ENCODE results near the gene RBM47.
A peak's percentile ranks its signal among the peaks of the same experiment; 100 is the strongest.

Gene RBM47

DNA sequence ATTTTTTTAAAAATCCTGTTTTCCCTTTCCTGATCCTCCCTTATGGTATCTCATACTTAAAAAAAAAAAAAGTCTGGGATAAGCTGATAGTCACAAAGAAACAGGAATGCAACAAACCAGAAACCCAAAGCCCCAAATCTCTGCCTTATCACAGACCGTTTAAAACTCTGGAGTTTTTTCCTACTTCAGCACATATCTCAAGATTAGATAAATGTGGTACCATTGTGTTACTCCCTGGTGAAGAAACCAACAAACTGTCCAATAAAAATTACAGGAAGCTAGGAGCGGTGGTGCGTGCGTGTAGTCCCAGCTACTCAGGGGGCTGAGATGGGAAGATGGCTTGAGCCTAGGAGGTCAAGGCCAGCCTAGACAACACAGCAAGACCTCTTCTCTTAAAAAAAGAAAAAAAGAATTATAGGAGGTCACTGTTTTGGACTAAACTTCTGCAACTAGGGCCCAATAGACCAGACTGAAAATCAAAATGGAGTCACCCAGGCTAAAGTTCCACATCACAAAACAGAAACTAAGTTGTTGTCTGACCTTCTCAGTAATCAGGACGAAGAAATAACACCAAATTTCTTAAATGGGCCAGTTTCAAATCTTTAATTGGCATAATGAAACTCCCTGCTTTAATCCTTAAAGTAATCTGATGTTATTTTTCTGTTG is 51.9 kb downstream of the RBM47 start:
- no peak overlapping the region for H3K27ac ChIP-seq (replicated peaks; ENCODE audit: low read length)
- no peak overlapping the region for H3K4ac ChIP-seq (ENCODE audit: low read length)
- H2BK120ac ChIP-seq (ENCODE audit: low read depth, low read length) = no peak overlapping the region
- peaks cover 0 to 6% of the 10 kb centered on the region in 2 donors for H3K4me1 ChIP-seq (ENCODE audit: control insufficient read depth in 2 of 2, insufficient read depth in 1 of 2, low read depth in 1 of 2, low read length in 2 of 2)
- H3K27me3 ChIP-seq (ENCODE audit: control insufficient read depth in 3 of 3, insufficient read depth in 3 of 3, low read depth in 1 of 3, low read length in 3 of 3) = no peaks in the 10 kb centered on the region
- no peak overlapping the region for H4K91ac ChIP-seq (ENCODE audit: low read depth, low read length, poor library complexity)
- WGBS, 2 donors (ENCODE audit: extremely low coverage in 2 of 2, insufficient read length in 2 of 2, insufficient replicate concordance in 1 of 2) = no CpG with 5 or more reads among the region's 5 CpGs
- H3K79me1 ChIP-seq (ENCODE audit: low read depth, low read length) = no peaks in the 10 kb centered on the region
- no peak overlapping the region for H3K4me3 ChIP-seq (ENCODE audit: low read length in 2 of 2)
- no peak overlapping the region for H3K14ac ChIP-seq (ENCODE audit: low read length)
- H3K9ac ChIP-seq (ENCODE audit: low read depth, low read length, poor library complexity) = no peak overlapping the region
- no peak for DNase-seq (ENCODE audit: low spot score)
- H2AK5ac ChIP-seq (ENCODE audit: low read depth, low read length) = no peak overlapping the region
- no peak overlapping the region for H2BK5ac ChIP-seq (ENCODE audit: low read length)
- no peaks in the 10 kb centered on the region for H3K9me3 ChIP-seq (replicated peaks in 1 of 2; ENCODE audit: control insufficient read depth in 2 of 2, insufficient read depth in 1 of 2, low read depth in 1 of 2, low read length in 2 of 2)
- no peak overlapping the region for H3K18ac ChIP-seq (ENCODE audit: low read length)
- H3K36me3 ChIP-seq (replicated peaks in 1 of 2; ENCODE audit: control insufficient read depth in 2 of 2, insufficient read depth in 2 of 2, low read length in 2 of 2) = no peaks in the 10 kb centered on the region
- no peak overlapping the region for H3K4me2 ChIP-seq (ENCODE audit: insufficient read depth, low read length, poor library complexity, severe bottlenecking)
- no peak overlapping the region for H2BK12ac ChIP-seq (ENCODE audit: low read length)
- H3K23ac ChIP-seq (ENCODE audit: low read depth, low read length, poor library complexity) = no peak overlapping the region
- peak overlapping the region; percentile 83 for H2AFZ ChIP-seq (ENCODE audit: low read length)
- H2BK15ac ChIP-seq (ENCODE audit: low read length) = no peak overlapping the region
- no peak overlapping the region for H4K8ac ChIP-seq (ENCODE audit: low read depth, low read length)

DNA sequence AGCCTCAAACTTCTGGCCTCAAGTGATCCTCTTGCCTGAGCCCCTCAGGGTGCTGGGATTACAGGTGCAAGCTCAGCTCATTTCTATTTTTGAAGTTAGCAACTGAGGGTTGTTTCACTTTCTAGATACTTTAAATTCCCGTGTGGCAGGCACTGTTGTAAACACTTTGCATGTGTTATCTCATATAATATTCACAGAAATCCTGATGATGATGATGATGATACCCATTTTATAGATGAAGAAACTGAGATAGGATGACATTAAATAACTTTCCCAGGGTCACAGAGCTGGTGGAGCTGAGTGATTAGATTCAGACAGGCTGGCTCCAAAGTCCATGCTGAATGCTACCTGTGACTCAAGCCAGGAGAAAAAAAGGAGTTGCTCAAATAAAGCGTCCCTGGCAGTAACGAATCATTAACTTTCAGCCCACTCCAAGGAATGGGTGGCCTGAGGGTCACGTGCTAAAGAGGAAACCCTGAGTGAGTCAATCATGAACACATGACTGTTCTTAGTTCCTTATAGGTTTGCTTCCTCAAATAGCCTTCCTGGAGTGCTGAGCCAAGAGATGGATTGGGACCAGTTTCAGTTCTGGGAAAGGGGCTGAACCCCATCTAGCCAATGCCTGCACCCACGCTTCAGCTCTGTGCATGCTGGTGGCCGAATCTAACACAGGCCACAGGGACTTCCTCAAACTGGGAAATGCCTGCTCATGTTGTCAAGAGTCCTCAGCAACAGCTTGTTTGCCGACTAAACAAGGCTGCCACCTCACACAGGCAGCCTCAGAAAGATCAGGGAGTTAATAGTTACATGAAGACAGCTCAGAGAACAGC is 52.8 kb downstream of the RBM47 start:
- no peaks in the 10 kb centered on the region for H3K36me3 ChIP-seq (replicated peaks in 1 of 2; ENCODE audit: control insufficient read depth in 2 of 2, insufficient read depth in 2 of 2, low read length in 2 of 2)
- H4K91ac ChIP-seq (ENCODE audit: low read depth, low read length, poor library complexity) = no peak overlapping the region
- H4K8ac ChIP-seq (ENCODE audit: low read depth, low read length) = no peak overlapping the region
- H3K4ac ChIP-seq (ENCODE audit: low read length) = no peak overlapping the region
- peak overlapping the region; percentile 83 for H2AFZ ChIP-seq (ENCODE audit: low read length)
- H3K9me3 ChIP-seq (replicated peaks in 1 of 2; ENCODE audit: control insufficient read depth in 2 of 2, insufficient read depth in 1 of 2, low read depth in 1 of 2, low read length in 2 of 2) = no peaks in the 10 kb centered on the region
- H2BK15ac ChIP-seq (ENCODE audit: low read length) = no peak overlapping the region
- no peaks in the 10 kb centered on the region for H3K79me1 ChIP-seq (ENCODE audit: low read depth, low read length)
- peak overlapping the region; percentile 37 for H3K27ac ChIP-seq (replicated peaks; ENCODE audit: low read length)
- no peak overlapping the region for H2BK5ac ChIP-seq (ENCODE audit: low read length)
- H2BK12ac ChIP-seq (ENCODE audit: low read length) = no peak overlapping the region
- no CpG with 5 or more reads among the region's 7 CpGs for WGBS, 2 donors (ENCODE audit: extremely low coverage in 2 of 2, insufficient read length in 2 of 2, insufficient replicate concordance in 1 of 2)
- H3K4me2 ChIP-seq (ENCODE audit: insufficient read depth, low read length, poor library complexity, severe bottlenecking) = no peak overlapping the region
- H3K14ac ChIP-seq (ENCODE audit: low read length) = no peak overlapping the region
- no peak overlapping the region for H2BK120ac ChIP-seq (ENCODE audit: low read depth, low read length)
- H3K23ac ChIP-seq (ENCODE audit: low read depth, low read length, poor library complexity) = no peak overlapping the region
- H2AK5ac ChIP-seq (ENCODE audit: low read depth, low read length) = no peak overlapping the region
- H3K18ac ChIP-seq (ENCODE audit: low read length) = peak overlapping the region; percentile 50
- peaks cover 0 to 6% of the 10 kb centered on the region in 2 donors for H3K4me1 ChIP-seq (ENCODE audit: control insufficient read depth in 2 of 2, insufficient read depth in 1 of 2, low read depth in 1 of 2, low read length in 2 of 2)
- H3K9ac ChIP-seq (ENCODE audit: low read depth, low read length, poor library complexity) = no peak overlapping the region
- no peaks in the 10 kb centered on the region for H3K27me3 ChIP-seq (ENCODE audit: control insufficient read depth in 3 of 3, insufficient read depth in 3 of 3, low read depth in 1 of 3, low read length in 3 of 3)
- no peak overlapping the region for H3K4me3 ChIP-seq (ENCODE audit: low read length in 2 of 2)
- DNase-seq (ENCODE audit: low spot score) = no peak

DNA sequence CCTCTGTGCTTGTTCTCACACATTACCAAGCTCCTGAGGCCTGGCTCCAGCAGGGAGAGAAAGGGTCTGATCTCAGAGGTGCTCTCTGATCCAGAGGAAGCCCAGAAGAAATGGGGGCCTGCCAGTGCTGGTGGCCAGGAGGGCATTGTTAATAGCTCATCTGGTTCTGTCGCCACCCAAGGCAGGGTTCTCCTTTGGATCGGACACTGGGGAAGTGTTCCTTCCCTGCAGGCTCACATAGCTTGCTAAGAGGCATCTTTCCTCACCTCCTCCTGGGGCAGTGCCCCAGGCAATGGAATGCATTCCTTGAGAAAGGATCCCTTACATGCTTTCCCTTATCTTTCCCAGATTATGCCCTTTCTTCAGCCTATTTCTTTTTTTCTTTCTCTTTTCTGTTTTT is 53.8 kb downstream of the RBM47 start:
- H3K23ac ChIP-seq (ENCODE audit: low read depth, low read length, poor library complexity) = no peak overlapping the region
- H2BK120ac ChIP-seq (ENCODE audit: low read depth, low read length) = no peak overlapping the region
- no peak overlapping the region for H2AFZ ChIP-seq (ENCODE audit: low read length)
- no peak for DNase-seq (ENCODE audit: low spot score)
- no peaks in the 10 kb centered on the region for H3K9me3 ChIP-seq (replicated peaks in 1 of 2; ENCODE audit: control insufficient read depth in 2 of 2, insufficient read depth in 1 of 2, low read depth in 1 of 2, low read length in 2 of 2)
- no peak overlapping the region for H3K27ac ChIP-seq (replicated peaks; ENCODE audit: low read length)
- H2AK5ac ChIP-seq (ENCODE audit: low read depth, low read length) = no peak overlapping the region
- no peak overlapping the region for H2BK5ac ChIP-seq (ENCODE audit: low read length)
- H3K14ac ChIP-seq (ENCODE audit: low read length) = no peak overlapping the region
- H3K4ac ChIP-seq (ENCODE audit: low read length) = no peak overlapping the region
- no peak overlapping the region for H2BK15ac ChIP-seq (ENCODE audit: low read length)
- peak overlapping the region; percentile 1 for H3K18ac ChIP-seq (ENCODE audit: low read length)
- no peak overlapping the region for H4K8ac ChIP-seq (ENCODE audit: low read depth, low read length)
- H3K79me1 ChIP-seq (ENCODE audit: low read depth, low read length) = no peaks in the 10 kb centered on the region
- H3K27me3 ChIP-seq (ENCODE audit: control insufficient read depth in 3 of 3, insufficient read depth in 3 of 3, low read depth in 1 of 3, low read length in 3 of 3) = no peaks in the 10 kb centered on the region
- H3K4me2 ChIP-seq (ENCODE audit: insufficient read depth, low read length, poor library complexity, severe bottlenecking) = no peak overlapping the region
- no peaks in the 10 kb centered on the region for H3K36me3 ChIP-seq (replicated peaks in 1 of 2; ENCODE audit: control insufficient read depth in 2 of 2, insufficient read depth in 2 of 2, low read length in 2 of 2)
- no CpG with 5 or more reads among the region's 2 CpGs for WGBS, 2 donors (ENCODE audit: extremely low coverage in 2 of 2, insufficient read length in 2 of 2, insufficient replicate concordance in 1 of 2)
- no peak overlapping the region for H3K9ac ChIP-seq (ENCODE audit: low read depth, low read length, poor library complexity)
- H3K4me1 ChIP-seq (ENCODE audit: control insufficient read depth in 2 of 2, insufficient read depth in 1 of 2, low read depth in 1 of 2, low read length in 2 of 2) = peaks cover 0 to 6% of the 10 kb centered on the region in 2 donors
- no peak overlapping the region for H2BK12ac ChIP-seq (ENCODE audit: low read length)
- no peak overlapping the region for H4K91ac ChIP-seq (ENCODE audit: low read depth, low read length, poor library complexity)
- no peak overlapping the region for H3K4me3 ChIP-seq (ENCODE audit: low read length in 2 of 2)

GRCh38 chr4:40573593-40574311 is 55.9 kb downstream of the RBM47 start:
- Histone ChIP-seq H2BK5ac (ENCODE audit: low read length) (no peak overlapping the region), H3K4ac (ENCODE audit: low read length) (no peak overlapping the region), H3K9ac (ENCODE audit: low read depth, low read length, poor library complexity) (no peak overlapping the region), H3K9me3 (replicated peaks in 1 of 2; ENCODE audit: control insufficient read depth in 2 of 2, insufficient read depth in 1 of 2, low read depth in 1 of 2, low read length in 2 of 2) (no peaks in the 10 kb centered on the region), H3K23ac (ENCODE audit: low read depth, low read length, poor library complexity) (no peak overlapping the region), H3K27ac (replicated peaks; ENCODE audit: low read length) (no peak overlapping the region), H3K4me2 (ENCODE audit: insufficient read depth, low read length, poor library complexity, severe bottlenecking) (no peak overlapping the region), H3K4me3 (ENCODE audit: low read length in 2 of 2) (no peak overlapping the region), H3K18ac (ENCODE audit: low read length) (no peak overlapping the region), H2AFZ (ENCODE audit: low read length) (no peak overlapping the region), H3K27me3 (ENCODE audit: control insufficient read depth in 3 of 3, insufficient read depth in 3 of 3, low read depth in 1 of 3, low read length in 3 of 3) (no peaks in the 10 kb centered on the region), H3K4me1 (ENCODE audit: control insufficient read depth in 2 of 2, insufficient read depth in 1 of 2, low read depth in 1 of 2, low read length in 2 of 2) (peaks cover 0 to 6% of the 10 kb centered on the region in 2 donors), H2BK15ac (ENCODE audit: low read length) (no peak overlapping the region), H3K36me3 (replicated peaks in 1 of 2; ENCODE audit: control insufficient read depth in 2 of 2, insufficient read depth in 2 of 2, low read length in 2 of 2) (no peaks in the 10 kb centered on the region), H2BK120ac (ENCODE audit: low read depth, low read length) (no peak overlapping the region), H3K14ac (ENCODE audit: low read length) (no peak overlapping the region), H4K8ac (ENCODE audit: low read depth, low read length) (no peak overlapping the region), H2AK5ac (ENCODE audit: low read depth, low read length) (no peak overlapping the region), H2BK12ac (ENCODE audit: low read length) (no peak overlapping the region), H4K91ac (ENCODE audit: low read depth, low read length, poor library complexity) (no peak overlapping the region), H3K79me1 (ENCODE audit: low read depth, low read length) (no peaks in the 10 kb centered on the region)
- no peak for DNase-seq (ENCODE audit: low spot score)
- WGBS, 2 donors (ENCODE audit: extremely low coverage in 2 of 2, insufficient read length in 2 of 2, insufficient replicate concordance in 1 of 2) = no CpG with 5 or more reads among the region's 6 CpGs

Measured in neuronal stem cell (in vitro differentiated cells).